OCI-LY7 (cell line): ENCODE measurements around the gene CAVIN1. TPM values are rescaled to one million over a fixed set of nuclear protein-coding genes. Genes with fewer than 3 reads are reported as not detected.
"Not testable (repeated sequence)": the region's sequence is repeated elsewhere in the genome, so short reads cannot be mapped to it uniquely, and the experiment has no call there.

Experiments
- BruUV-seq: library from RNA; stranded (reverse); fragments of 400-500 nt; replicated peaks from 2 replicates; lab custom pipeline; 2021; lab: Mats Ljungman, UMichigan
- CTCF ChIA-PET: fragments of 300-600 bp; sonication (Branson Sonifier 250); formaldehyde crosslinking; loops from one replicate; lab custom pipeline; 2022; ENCODE audit warnings: antibody characterized with exemption; ENCODE audit not compliant: unreplicated experiment; lab: Charles Lee
- POLR2A ChIA-PET: fragments of 300-600 bp; sonication (Branson Sonifier 250); formaldehyde crosslinking; loops from one replicate; lab custom pipeline; 2022; ENCODE audit warnings: antibody characterized with exemption; lab: Charles Lee
- DNase-seq: peaks from one replicate; pipeline ENCODE4 v3.0.0-alpha.2; 2015; ENCODE audit warnings: low spot score
- H2AFZ ChIP-seq: fragments of 200-600 bp; sonication (generic), shearing (Covaris generic); 2 replicates; pipeline ENCODE4 v1.6.1; 2014; ENCODE audit warnings: mild to moderate bottlenecking, antibody characterized with exemption, low read length, moderate library complexity
- H3K27ac ChIP-seq: fragments of 200-600 bp; sonication (generic); 2 replicates; pipeline ENCODE4 v1.5.1; 2014; ENCODE audit warnings: mixed run types, low read depth, mild to moderate bottlenecking, moderate library complexity, low read length, inconsistent platforms; ENCODE audit not compliant: poor library complexity, severe bottlenecking
- H3K36me3 ChIP-seq: fragments of 200-600 bp; sonication (generic); 2 replicates; pipeline ENCODE4 v1.6.1; 2014; ENCODE audit warnings: mild to moderate bottlenecking, antibody characterized with exemption, low read length, moderate library complexity, mixed read lengths; ENCODE audit not compliant: insufficient read depth
- H3K4me1 ChIP-seq: fragments of 200-600 bp; sonication (generic); 2 replicates; pipeline ENCODE4 v1.5.1; 2014; ENCODE audit warnings: mild to moderate bottlenecking, low read length; ENCODE audit not compliant: insufficient read depth, poor library complexity, severe bottlenecking
- H3K4me2 ChIP-seq: fragments of 200-600 bp; sonication (generic); 2 replicates; pipeline ENCODE4 v1.6.1; 2014; ENCODE audit warnings: mild to moderate bottlenecking, low read length
- H3K4me3 ChIP-seq: fragments of 200-600 bp; sonication (generic); 2 replicates; pipeline ENCODE4 v1.5.1; 2014; ENCODE audit warnings: mild to moderate bottlenecking, low read depth, low read length; ENCODE audit not compliant: poor library complexity, severe bottlenecking
- H3K79me2 ChIP-seq: fragments of 200-600 bp; sonication (generic); 2 replicates; pipeline ENCODE4 v1.6.1; 2016; ENCODE audit warnings: low read depth, mild to moderate bottlenecking, low read length, moderate library complexity, mixed read lengths; ENCODE audit not compliant: insufficient read depth
- H3K9me2 ChIP-seq: fragments of 200-600 bp; sonication (generic); 2 replicates; pipeline ENCODE4 v1.6.1; 2016; ENCODE audit warnings: mild to moderate bottlenecking, low read length, mixed read lengths; ENCODE audit not compliant: insufficient read depth
- H3K9me3 ChIP-seq: fragments of 200-600 bp; sonication (generic); 2 replicates; pipeline ENCODE4 v1.6.1; 2014; ENCODE audit warnings: mild to moderate bottlenecking, mixed run types, low read length, mixed read lengths
- H4K20me1 ChIP-seq: fragments of 200-600 bp; sonication (generic); 2 replicates; pipeline ENCODE4 v1.6.1; 2014; ENCODE audit warnings: mild to moderate bottlenecking, antibody characterized with exemption, low read length, moderate library complexity, mixed read lengths; ENCODE audit not compliant: insufficient read depth
- CTCF ChIP-seq: fragments of 200-600 bp; sonication (generic); conservative IDR thresholded peaks from 2 replicates; pipeline ENCODE4 v1.5.1; 2014; ENCODE audit warnings: mild to moderate bottlenecking, antibody characterized with exemption, low read length, moderate library complexity, mixed read lengths
- EZH2phosphoT487 ChIP-seq: fragments of 200-600 bp; sonication (generic); IDR thresholded peaks from 2 replicates; pipeline ENCODE4 v1.6.1; 2018; ENCODE audit warnings: low read depth, borderline replicate concordance, mild to moderate bottlenecking, mixed run types, antibody characterized with exemption, low read length, moderate library complexity, mixed read lengths
- intact Hi-C: fragments of 100-400 bp; cut with micrococcal nuclease; formaldehyde crosslinking; loops from one replicate; pipeline ENCODE4 v1.10.0; 2022; ENCODE audit not compliant: unreplicated experiment
- total RNA-seq, 2 experiments: library from RNA; depleted of rRNA in 1 of 2; stranded (reverse); fragments of >200 nt in 1 of 2; shearing (Covaris generic) in 1 of 2; gene quantifications; 2 replicates each; pipeline ENCODE4 v1.2.3, GENCODE V29; 2014 to 2022

Gene CAVIN1
- total RNA-seq, 2 experiments from 2014 or later = 0.08 TPM; not detected in 1

GRCh38 chr17:42361781-42362186, 61.3 kb downstream of the CAVIN1 start:
- Histone ChIP-seq H3K4me1 (no peaks in the 10 kb centered on the region), H3K4me3 (no peak overlapping the region), H3K36me3 (no peaks in the 10 kb centered on the region), H3K9me2 (no peaks in the 10 kb centered on the region), H3K27ac (no peak overlapping the region), H4K20me1 (no peaks in the 10 kb centered on the region; the same call in 1 of the 2 replicates), H3K79me2 (no peaks in the 10 kb centered on the region), H3K4me2 (no peak overlapping the region), H3K9me3 (no peaks in the 10 kb centered on the region), H2AFZ (no peak overlapping the region)
- TF ChIP-seq EZH2phosphoT487 = no peak
- TF ChIP-seq CTCF = no peak
- CTCF ChIA-PET = no interaction called here
- BruUV-seq = no TSS peak
- POLR2A ChIA-PET = no interaction called here
- no peak for DNase-seq
- intact Hi-C loops = no loop called here

GRCh38 chr17:42360388-42360787, 62.7 kb downstream of the CAVIN1 start:
- H3K4me3 ChIP-seq, H4K20me1 ChIP-seq, H3K79me2 ChIP-seq, DNase-seq, H3K36me3 ChIP-seq, H2AFZ ChIP-seq, H3K4me1 ChIP-seq, BruUV-seq, H3K9me2 ChIP-seq, intact Hi-C loops, H3K27ac ChIP-seq, H3K4me2 ChIP-seq, POLR2A ChIA-PET, H3K9me3 ChIP-seq, CTCF ChIA-PET: not testable (repeated sequence)

- Histone ChIP-seq H3K4me2 (no peak overlapping the region), H3K27ac (no peak overlapping the region), H3K79me2 (no peaks in the 10 kb centered on the region), H3K4me1 (no peaks in the 10 kb centered on the region), H3K9me2 (no peaks in the 10 kb centered on the region), H3K36me3 (no peaks in the 10 kb centered on the region), H3K9me3 (no peaks in the 10 kb centered on the region), H3K4me3 (no peak overlapping the region), H2AFZ (no peak overlapping the region), H4K20me1 (no peaks in the 10 kb centered on the region; the same call in 1 of the 2 replicates)
- DNase-seq = no peak
- intact Hi-C loops = no loop called here
- TF ChIP-seq CTCF (no peak), EZH2phosphoT487 (no peak)
- ChIA-PET POLR2A (interaction anchor here (0.7 to 1.6 kb wide), 3 partner anchors 11 to 152 kb away, joined by 4 to 6 read pairs (median 5); partner anchors contain the start of gene STAT3), CTCF (no interaction called here)
- BruUV-seq = no TSS peak
These were observed 63.9 kb downstream of the CAVIN1 start for GRCh38 chr17:42359133-42359532.
